Left ventricle myocardium inferior (tissue), 1 donor: ENCODE data around the gene TM7SF3. TPM values are rescaled to one million over a fixed set of nuclear protein-coding genes. Genes with fewer than 3 reads are reported as not detected.
"Not testable (repeated sequence)": the region's sequence is repeated elsewhere in the genome, so short reads cannot be mapped to it uniquely, and the experiment has no call there.

Source experiments
- DNase-seq: peaks from one replicate; pipeline ENCODE4 v3.0.0-alpha.2; 2020
- H3K27ac ChIP-seq: fragments of 200-600 bp; replicated peaks from 2 replicates; pipeline ENCODE4 v1.8.0; 2021
- H3K27me3 ChIP-seq: fragments of 200-600 bp; 2 replicates; pipeline ENCODE4 v1.8.0; 2021; ENCODE audit warnings: low read depth
- H3K36me3 ChIP-seq: fragments of 200-600 bp; 2 replicates; pipeline ENCODE4 v1.8.0; 2021
- H3K4me1 ChIP-seq: fragments of 200-600 bp; 2 replicates; pipeline ENCODE4 v1.8.0; 2021
- H3K4me3 ChIP-seq: fragments of 200-600 bp; 2 replicates; pipeline ENCODE4 v1.8.0; 2021; ENCODE audit warnings: mild to moderate bottlenecking, moderate library complexity
- H3K9me3 ChIP-seq: fragments of 200-600 bp; replicated peaks from 2 replicates; pipeline ENCODE4 v1.8.0; 2021
- CTCF ChIP-seq: fragments of 200-600 bp; IDR thresholded peaks from 2 replicates; pipeline ENCODE4 v1.8.0; 2021; ENCODE audit warnings: antibody characterized with exemption, mild to moderate bottlenecking, borderline replicate concordance
- intact Hi-C: fragments of 100-400 bp; cut with micrococcal nuclease; formaldehyde crosslinking; loops from one replicate; pipeline ENCODE4 v1.11.0; 2022
- total RNA-seq: library from RNA; stranded (reverse); fragmentation: NEBNext Ultra II Directional; extraction: Animal tissue kit (Norgen Biotek cat#: 25700); gene quantifications from one replicate; pipeline ENCODE4 v1.2.1, GENCODE V29; 2021
- donor health status: DM: no; HTN: yes; CAD: no; lungs with severe emphysema.

Gene TM7SF3
- total RNA-seq, 1 donor from 2014 or later: 23.2 TPM

DNA sequence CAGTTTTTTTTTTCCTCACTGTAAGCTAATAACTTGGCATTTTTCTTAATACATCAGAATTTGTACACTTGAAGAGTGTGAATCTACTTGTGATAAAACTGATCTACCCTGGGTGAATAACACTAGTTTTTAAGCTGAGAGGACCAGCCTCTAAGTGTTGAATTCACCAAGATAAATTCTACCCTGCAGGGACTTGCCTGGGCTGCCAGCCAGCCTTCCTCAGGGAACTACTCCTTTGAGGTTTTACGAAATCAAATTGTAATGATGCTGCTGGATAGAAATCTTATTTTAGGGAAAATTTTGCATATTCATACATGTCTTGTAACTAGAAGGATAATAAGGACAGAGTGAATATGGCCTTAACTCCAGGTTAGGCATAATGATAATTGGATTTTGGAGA lies 10.1 kb upstream of the TM7SF3 start:
- intact Hi-C loops: loop anchor here (10.0 kb wide), 1 partner anchor 271 kb away; no protein-coding TSS in a partner anchor

GRCh38 chr12:27020761-27021160 lies 6.6 kb upstream of the TM7SF3 start:
- no peak for DNase-seq
- intact Hi-C loops: loop anchor here (10.0 kb wide), 1 partner anchor 274 kb away; no protein-coding TSS in a partner anchor
- Histone ChIP-seq H3K4me3 (no peak overlapping the region), H3K4me1 (peaks cover 37% of the 10 kb centered on the region), H3K27me3 (no peaks in the 10 kb centered on the region), H3K27ac (no peak overlapping the region), H3K9me3 (no peaks in the 10 kb centered on the region), H3K36me3 (no peaks in the 10 kb centered on the region)
- TF ChIP-seq CTCF: no peak

More for the DNA sequence above, 10.1 kb upstream of the TM7SF3 start:
- H3K27me3 ChIP-seq: no peaks in the 10 kb centered on the region
- TF ChIP-seq CTCF: no peak
- DNase-seq: no peak
- H3K9me3 ChIP-seq: no peaks in the 10 kb centered on the region
- H3K27ac ChIP-seq: no peak overlapping the region
- H3K36me3 ChIP-seq: peaks cover 28% of the 10 kb centered on the region
- H3K4me3 ChIP-seq: no peak overlapping the region
- peaks cover 34% of the 10 kb centered on the region for H3K4me1 ChIP-seq

DNA sequence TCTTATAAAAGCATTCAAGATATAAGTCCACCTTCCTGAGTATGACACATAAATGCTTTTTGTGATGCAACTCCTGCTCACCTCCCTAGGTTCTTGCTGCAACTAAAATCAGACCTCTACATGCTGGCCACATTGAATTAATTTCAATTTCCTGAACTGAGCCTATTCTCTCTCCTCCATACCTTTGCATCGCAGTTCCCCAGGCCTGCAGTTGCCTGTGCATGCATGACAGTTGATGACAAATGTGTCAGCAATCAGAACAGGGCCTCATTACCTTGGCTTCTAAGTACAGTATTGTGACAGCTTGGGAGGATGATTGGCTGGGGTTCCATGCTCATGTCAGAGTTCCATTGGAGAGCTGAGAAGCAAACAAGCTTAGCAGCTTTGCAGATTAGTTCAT lies 3.9 kb upstream of the TM7SF3 start:
- DNase-seq: no peak
- peaks cover 33% of the 10 kb centered on the region for H3K4me1 ChIP-seq
- no peaks in the 10 kb centered on the region for H3K9me3 ChIP-seq
- intact Hi-C loops: no loop called here
- no peaks in the 10 kb centered on the region for H3K27me3 ChIP-seq
- no peak for TF ChIP-seq CTCF
- H3K27ac ChIP-seq: no peak overlapping the region
- no peak overlapping the region for H3K4me3 ChIP-seq
- no peaks in the 10 kb centered on the region for H3K36me3 ChIP-seq

GRCh38 chr12:27017163-27017823 lies 3.1 kb upstream of the TM7SF3 start:
- H3K9me3 ChIP-seq, H3K4me3 ChIP-seq, H3K27me3 ChIP-seq, H3K36me3 ChIP-seq, DNase-seq, intact Hi-C loops, H3K27ac ChIP-seq: not testable (repeated sequence)
- H3K4me1 ChIP-seq: peaks cover 35% of the 10 kb centered on the region

DNA sequence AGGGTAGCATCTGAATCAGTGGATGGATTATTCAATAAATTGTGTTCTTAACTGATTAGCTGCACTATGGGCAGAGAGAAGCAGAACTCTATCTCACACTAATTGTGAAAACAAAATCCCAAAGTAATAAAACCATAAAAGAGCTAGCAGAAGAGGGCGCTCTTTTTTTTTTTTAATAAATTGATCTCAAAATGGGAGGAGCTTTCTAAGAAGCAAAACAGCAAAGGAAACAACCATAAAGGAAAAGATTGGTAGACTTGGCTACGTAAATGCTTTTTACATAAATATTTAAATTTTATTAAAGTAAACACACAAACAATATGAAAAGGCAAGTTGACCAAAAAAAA lies 1.5 kb upstream of the TM7SF3 start:
- Histone ChIP-seq H3K9me3 (no peaks in the 10 kb centered on the region), H3K4me1 (peaks cover 48% of the 10 kb centered on the region), H3K36me3 (no peaks in the 10 kb centered on the region), H3K4me3 (no peak overlapping the region), H3K27me3 (no peaks in the 10 kb centered on the region), H3K27ac (peak overlapping the region; percentile 93)
- peak; percentile 49 for TF ChIP-seq CTCF
- no peak for DNase-seq
- intact Hi-C loops: no loop called here

- no peak for DNase-seq
- Histone ChIP-seq H3K27me3 (no peaks in the 10 kb centered on the region), H3K4me1 (peaks cover 48% of the 10 kb centered on the region), H3K27ac (peak overlapping the region; percentile 93), H3K9me3 (no peaks in the 10 kb centered on the region), H3K36me3 (no peaks in the 10 kb centered on the region), H3K4me3 (peak overlapping the region; percentile 73)
- intact Hi-C loops: no loop called here
- no peak for TF ChIP-seq CTCF
Measured at GRCh38 chr12:27014859-27015729, 910 bp upstream of the TM7SF3 start.
